ENCODE data around the gene SETX.

SETX gene

DNA sequence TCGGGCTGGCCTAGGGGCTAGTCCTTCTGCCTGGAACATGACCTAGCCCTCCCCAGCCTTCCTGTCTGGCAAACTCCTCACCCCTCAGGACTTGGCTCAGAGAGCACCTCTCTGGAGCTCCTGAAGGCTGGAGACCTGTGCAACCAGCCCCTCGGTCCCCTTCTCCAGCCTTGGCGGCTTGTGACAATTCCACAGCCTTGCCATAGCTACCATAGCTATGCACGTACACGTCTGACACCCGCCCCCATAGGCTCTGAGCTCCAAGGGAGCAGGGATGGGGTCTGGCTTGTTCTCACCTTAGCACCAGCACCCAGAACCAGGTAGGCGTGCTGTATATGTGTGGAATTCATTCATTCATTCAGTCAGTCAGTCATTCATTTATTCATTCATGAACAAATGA, 143.2 kb downstream of the SETX start:
- no peak for DNase-seq
